Tibial nerve (tissue), 3 donors: ENCODE results near the gene RBM8A.

Experiments
- CTCF ChIP-seq, 5 experiments: fragments of 200-600 bp in 3 of 5; fragments of 450-650 bp in 2 of 5; sonication (generic) in 3 of 5; IDR thresholded peaks; one replicate each; pipeline ENCODE4 v1.5.1; 2016 to 2019; ENCODE audit warnings: antibody characterized with exemption in 5 of 5, mild to moderate bottlenecking in 3 of 5, moderate library complexity in 2 of 5
- POLR2A ChIP-seq, 2 donors: fragments of 450-650 bp; IDR thresholded peaks; one replicate each; pipeline ENCODE4 v1.6.1; 2017; ENCODE audit warnings: antibody characterized with exemption in 2 of 2, mild to moderate bottlenecking in 2 of 2, moderate library complexity in 2 of 2

- TF ChIP-seq CTCF (IDR thresholded peaks at IDR 0.05) (no peak), POLR2A (IDR thresholded peaks at IDR 0.05) (no peak)
These were observed 610 bp downstream of the RBM8A start for GRCh38 chr1:145926686-145927062.
